HG02588 (cell line): Measurements from ENCODE around the gene B4GALT1.
"Not testable (repeated sequence)": the region's sequence is repeated elsewhere in the genome, so short reads cannot be mapped to it uniquely, and the experiment has no call there.

Source experiments
- ATAC-seq: cut with Tn5 transposase; IDR thresholded peaks from one replicate; pipeline ENCODE4 v1.9.1; 2021; ENCODE audit warnings: mild to moderate bottlenecking, moderate library complexity; ENCODE audit not compliant: unreplicated experiment

Gene B4GALT1

GRCh38 chr9:33104401-33104800, 62.7 kb downstream of the B4GALT1 start:
- ATAC-seq: no peak

GRCh38 chr9:33103501-33104281, 63.4 kb downstream of the B4GALT1 start:
- ATAC-seq: no peak

- ATAC-seq: no peak
These were observed 64.5 kb downstream of the B4GALT1 start for GRCh38 chr9:33102551-33103210.

- no peak for ATAC-seq
These were observed 65.8 kb downstream of the B4GALT1 start for GRCh38 chr9:33101104-33101951.

- ATAC-seq: no peak
These were observed 67.4 kb downstream of the B4GALT1 start for GRCh38 chr9:33099754-33100153.

- ATAC-seq: no peak
These were observed 69.9 kb downstream of the B4GALT1 start for GRCh38 chr9:33097192-33097591.

GRCh38 chr9:33092634-33093033, 74.5 kb downstream of the B4GALT1 start:
- no peak for ATAC-seq

GRCh38 chr9:33085672-33086071, 81.5 kb downstream of the B4GALT1 start:
- ATAC-seq: not testable (repeated sequence)

GRCh38 chr9:33082538-33083326, 84.4 kb downstream of the B4GALT1 start:
- no peak for ATAC-seq

- no peak for ATAC-seq
These were observed 85.0 kb downstream of the B4GALT1 start for GRCh38 chr9:33082128-33082527.

- no peak for ATAC-seq
These were observed 85.8 kb downstream of the B4GALT1 start for GRCh38 chr9:33081128-33081851.

GRCh38 chr9:33080534-33080933, 86.6 kb downstream of the B4GALT1 start:
- ATAC-seq: no peak

- ATAC-seq: peak; percentile 99
These were observed 90.8 kb downstream of the B4GALT1 start, which contains the start of gene SMU1 for GRCh38 chr9:33076046-33077004. SMU1 (minus strand) TSS chr9:33076674; CDS start chr9:33076608, 66 bp downstream.

GRCh38 chr9:33068991-33069390, 98.1 kb downstream of the B4GALT1 start:
- ATAC-seq: no peak

- ATAC-seq: peak; percentile 75
These were observed 101.7 kb downstream of the B4GALT1 start for GRCh38 chr9:33065157-33066076.
